ENCODE results near the gene LSM12.

LSM12 gene

DNA sequence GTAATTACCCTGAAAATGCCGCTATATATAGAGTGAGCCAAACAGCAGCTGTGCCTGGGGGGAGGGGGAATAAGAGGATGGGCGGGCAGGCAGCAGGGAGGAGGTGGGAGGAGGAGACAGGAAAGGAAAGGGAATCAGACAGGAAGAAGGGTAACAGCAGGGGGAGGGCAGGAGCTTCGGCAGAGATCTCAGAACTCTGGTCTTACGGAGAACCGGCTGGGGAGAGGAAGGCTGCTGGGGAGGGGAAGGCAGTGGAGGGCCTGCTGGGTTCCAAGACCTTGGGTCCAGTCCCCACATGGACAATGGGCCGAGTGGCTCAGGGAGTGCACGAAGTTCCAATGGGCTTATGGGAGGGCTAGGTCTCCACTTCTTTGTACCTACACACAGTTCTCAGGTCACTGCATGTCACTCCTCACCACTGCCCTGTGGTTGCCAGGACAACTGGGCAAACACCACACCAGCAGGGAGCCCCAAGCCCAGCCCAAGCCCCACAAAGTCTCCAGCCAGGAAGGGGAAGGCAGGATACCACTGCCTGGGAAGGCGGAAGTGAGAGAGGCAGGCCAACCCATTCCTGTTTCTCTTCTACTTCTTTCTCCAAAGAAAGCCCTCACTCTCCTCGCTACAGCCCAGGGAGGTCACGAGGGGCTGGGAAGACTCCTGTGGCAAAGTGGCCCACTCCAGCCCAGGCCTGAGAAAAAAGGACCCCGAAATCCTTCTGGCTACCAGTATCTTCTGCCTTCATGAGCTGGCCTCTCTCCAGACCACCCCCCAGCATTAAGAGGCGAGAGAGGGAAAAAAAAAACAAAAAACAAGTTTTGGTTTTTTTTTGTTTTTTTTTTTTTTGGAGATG, 29.4 kb upstream of the LSM12 start:
- DNase-seq, result no peak

DNA sequence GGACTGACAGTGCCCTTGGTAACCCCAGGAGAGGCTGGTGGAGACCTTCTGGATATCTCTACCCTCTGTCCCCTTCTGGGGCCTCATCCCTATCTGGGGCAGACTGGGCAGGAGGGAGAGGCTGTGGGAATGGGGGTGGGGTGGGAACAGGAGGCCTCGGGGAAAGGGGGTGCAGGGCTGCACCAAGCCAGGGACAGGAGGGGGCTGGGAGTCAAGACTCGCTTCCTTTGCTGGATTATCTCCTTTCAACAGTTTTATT, 28.8 kb upstream of the LSM12 start:
- DNase-seq, result no peak

DNA sequence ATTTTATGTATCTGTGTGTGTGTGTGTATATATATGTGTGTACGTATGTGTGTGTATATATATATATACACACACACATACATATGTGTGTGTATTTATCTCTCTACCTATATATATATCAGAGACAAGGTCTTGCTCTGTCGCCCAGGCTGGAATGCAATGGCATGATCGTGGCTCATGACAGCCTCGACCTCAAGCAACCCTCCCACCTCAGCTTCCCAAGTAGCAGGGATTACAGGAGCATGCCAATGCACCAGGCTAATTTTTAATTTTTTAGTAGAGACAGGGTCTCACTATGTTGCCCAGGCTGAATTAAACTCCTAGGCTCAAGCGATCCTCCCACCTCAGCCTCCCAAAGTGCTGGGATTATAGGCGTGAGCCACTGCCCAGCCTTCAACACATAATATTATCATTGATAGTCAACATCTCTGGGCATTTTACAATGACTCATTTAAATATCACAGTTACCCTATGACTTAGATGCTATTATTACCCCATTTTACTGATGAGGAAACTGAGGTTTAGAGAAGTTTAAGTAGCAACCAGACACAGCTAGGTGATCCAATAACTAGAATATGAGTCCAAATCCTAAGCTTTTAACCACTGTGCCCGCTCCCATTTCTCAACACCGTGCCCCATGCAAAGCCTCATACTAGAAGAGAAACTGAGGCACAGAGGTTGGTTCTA, 28.4 kb upstream of the LSM12 start:
- no peak for DNase-seq

DNA sequence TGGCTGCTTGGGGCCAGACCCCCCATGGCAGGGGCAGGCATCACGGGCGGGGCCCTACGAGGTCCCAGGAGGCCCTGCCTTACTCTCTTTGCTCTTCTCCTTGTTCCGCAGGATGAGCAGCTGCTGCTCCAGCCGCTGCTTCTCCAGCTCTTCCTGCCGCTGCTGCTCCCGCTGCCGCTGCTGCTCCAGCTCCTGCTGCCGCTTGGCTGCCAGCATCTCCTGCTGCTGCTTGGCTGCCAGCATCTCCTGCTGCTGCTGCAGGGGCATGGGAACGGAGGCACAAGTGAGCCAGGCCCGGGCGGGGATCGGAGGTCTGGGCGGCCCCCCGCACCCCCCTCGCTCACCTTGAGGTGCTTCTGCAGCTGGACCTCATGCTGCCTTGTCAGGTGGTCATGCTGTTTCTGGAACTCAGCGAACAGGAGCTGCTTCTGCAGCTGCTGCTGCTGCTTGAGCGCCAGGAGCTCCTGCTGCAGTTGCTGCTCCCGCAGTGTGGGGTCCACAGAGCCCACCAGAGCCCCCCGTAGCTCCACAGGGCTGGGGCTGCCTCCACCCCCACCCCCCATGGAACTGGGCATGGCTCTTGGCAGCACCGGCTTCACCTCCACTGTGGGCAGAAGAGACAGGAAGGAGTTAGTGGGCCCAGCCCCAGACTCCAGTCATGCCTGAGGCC, 26.9 kb upstream of the LSM12 start:
- no peak for DNase-seq

DNA sequence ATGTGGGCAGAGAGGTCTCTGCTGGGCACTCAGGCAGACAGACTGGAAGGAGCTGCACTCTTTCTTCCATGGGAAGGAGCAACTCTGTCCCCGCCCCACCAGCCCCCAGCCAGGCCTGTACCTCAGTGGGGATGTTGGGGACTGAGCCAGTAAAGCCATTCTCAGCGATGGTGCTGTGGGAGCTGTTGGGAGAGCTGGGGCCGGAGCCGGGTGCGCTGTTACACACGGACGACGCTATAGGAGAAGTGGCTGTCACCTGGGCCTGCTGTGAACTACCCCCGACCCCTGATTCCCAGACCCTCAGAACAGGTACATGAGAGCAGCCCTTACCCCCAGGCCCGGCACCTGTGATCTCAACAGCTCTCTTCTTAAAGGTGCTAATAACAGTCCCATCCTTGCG, 25.6 kb upstream of the LSM12 start:
- no peak for DNase-seq

DNA sequence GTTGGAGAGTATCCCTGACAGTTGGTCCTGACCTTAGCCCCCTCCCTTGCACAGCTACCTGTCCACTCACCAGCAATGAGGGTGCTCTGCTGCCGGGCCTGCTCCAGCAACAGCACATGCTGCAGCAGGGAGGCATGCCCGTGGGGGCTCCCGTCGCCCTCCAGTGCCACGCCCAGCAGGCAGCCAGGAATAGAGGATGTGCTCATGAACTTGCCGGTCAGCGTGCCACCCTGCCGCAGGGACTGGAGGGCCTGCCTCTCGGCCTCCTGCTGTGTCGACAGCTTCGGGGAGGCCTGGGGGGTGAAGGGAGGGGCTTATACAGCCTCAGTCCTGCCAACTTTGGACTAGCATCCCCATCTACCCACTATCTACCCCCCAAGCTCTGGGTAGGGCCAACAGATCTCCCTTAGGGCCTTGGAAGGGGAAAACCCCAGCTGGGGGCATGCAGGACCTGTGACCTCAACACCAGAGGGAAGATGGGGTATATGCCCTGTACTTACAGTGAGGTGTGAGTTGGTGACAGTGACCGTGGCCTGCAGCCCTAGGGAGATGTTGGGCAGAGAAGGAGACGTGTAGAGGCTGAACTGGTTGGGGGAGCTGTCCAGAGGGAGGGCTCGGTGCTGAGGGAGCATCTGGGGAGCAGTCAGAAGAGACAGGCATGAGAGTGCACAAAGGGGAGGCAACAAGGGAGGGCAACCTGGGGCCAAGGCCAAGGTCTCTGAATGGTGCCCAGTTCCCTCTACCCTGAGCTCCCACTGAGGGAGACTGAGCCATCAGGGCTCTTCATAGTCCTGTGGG, 24.9 kb upstream of the LSM12 start:
- DNase-seq, result no peak

DNA sequence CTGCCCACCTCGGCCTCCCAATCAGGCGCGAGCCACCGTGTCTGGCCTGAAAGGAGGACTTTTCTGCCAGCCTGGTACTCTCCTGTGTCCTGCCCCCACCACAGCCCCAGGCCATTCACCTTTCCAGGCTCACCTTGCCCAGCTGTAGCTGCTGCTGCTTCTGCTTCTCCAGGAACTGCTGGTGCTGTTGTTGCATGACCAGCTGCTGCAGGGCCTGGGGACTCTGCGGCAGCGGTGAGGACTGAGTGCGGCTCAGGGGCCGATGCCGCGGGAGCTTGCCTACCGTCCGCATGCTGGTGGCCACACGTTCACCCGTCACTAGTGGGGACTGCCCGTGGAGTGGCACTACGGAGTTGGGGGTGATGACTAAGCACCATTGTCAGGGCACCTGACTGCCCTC, 21.8 kb upstream of the LSM12 start:
- DNase-seq, result no peak

DNA sequence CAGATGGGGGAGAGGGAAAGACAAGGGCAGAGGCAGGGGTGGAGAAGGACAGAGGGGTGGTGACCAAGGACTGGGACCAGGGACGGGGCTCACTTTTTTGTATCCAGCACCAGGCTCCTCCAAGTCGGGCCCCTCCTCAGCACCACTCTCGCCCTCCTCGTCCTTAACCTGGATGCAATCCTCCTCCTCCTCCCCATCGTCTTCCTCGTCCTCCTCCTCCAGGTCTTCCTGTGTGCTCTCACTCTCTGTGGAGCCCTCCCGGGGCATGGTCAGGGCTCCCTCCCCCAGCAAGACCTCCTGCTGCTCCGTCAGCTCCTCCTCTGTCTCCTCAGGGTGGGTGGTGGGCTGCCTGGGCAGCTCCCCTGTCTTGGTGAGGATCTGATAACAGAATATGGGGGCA, 20.8 kb upstream of the LSM12 start:
- no peak for DNase-seq

DNA sequence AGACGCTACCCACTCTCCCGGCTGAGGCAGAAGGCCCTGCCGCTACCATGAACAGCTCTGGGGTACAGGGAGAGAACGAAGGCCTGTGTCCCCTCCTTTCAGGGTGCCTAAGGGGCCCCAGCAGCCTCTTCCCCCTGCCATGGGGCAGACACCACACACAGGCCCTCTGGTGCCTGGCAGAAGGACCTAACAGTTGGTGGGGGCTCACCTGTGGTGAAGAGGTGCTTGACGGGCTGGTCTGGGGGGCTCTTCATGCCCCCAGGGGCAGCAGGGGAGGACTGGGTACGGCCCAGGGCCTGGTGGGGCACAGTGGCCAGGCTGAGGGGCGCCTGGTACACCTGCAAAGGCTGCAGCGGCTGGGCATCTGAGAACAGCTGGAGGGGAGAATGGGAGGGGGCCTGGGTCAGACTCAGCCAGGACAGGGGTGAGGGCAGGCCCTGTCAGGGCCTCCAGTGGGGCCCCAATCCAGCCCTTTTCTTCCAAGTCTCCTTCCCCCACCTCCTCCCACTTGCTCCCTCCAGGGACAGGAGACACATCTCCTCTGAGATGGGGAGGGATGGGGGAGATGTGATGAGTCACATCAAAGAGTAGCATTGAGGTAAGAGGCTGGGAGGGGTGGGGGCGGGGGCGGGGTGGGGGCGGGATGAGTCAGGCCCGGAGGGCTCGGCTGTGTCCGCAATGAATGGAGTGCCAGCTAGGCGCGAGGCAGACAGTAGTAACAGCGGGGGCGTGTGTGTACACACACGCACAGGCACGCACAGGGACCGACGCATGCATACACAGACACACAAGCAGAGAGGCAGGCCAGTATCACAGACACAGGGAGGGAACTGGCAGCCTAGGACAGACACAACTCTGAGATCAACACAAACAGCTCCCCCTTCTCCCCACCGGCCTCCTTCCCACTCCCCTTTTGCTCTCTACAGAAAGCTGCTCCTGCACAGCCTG, 20.2 kb upstream of the LSM12 start:
- DNase-seq, result no peak

DNA sequence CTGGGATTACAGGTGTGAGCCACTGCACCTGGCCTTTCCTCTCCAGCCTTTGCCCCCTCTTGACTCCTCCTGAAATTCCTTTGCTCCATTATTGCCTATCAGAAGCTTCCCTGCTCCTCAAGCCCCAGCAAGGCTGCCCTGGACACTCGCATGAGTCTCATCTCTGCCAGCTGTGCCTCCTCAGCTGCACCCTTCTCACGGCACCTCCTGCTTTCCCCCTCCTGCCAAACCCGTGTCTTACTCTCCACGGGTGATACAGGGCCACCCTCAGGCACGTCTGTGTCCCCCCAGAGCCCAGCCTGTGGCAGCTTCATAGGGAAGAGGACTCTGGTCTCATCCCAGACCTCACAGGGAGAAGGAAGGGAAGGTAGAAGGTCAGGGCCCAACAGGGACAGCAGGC, 19.4 kb upstream of the LSM12 start:
- no peak for DNase-seq

DNA sequence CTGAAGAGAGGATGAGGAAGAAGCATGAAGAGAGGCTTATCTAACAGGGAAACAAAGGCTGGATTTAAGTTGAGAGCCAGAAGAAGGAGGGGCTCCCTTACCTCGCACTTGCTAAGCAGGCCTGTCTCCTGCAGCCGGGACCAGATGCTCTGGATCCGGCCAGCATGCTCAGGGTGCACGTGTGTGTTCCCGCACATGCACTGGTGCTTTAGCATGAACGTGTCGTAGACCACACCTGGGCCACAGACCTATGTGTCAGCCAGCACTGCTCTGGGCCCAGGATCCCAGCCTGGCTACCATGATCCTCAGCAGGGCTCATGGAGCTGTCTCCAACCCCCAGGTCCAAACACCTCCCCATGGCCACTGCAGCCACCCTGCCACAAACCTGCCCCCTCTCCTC, 18.4 kb upstream of the LSM12 start:
- DNase-seq, result no peak

DNA sequence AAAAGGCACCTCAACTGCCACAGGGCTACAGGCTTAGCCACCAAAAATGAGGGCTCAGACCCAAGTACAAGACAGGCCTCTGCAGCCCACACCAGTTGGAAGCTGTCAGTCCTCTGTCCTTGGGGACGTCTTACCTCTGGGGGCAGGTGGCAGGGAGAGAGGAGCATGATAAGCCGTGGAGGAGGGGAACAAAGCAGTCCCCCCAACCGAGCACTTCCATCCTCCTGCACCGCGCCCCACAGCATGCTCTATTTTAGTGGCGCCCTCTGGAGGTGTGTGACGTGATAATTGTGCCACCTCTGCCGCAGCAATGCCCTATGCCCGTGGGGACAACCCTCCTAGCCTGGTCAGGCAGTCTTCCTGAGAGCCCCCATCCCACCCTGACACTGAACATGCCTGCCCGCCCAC, 17.7 kb upstream of the LSM12 start:
- DNase-seq, result no peak

DNA sequence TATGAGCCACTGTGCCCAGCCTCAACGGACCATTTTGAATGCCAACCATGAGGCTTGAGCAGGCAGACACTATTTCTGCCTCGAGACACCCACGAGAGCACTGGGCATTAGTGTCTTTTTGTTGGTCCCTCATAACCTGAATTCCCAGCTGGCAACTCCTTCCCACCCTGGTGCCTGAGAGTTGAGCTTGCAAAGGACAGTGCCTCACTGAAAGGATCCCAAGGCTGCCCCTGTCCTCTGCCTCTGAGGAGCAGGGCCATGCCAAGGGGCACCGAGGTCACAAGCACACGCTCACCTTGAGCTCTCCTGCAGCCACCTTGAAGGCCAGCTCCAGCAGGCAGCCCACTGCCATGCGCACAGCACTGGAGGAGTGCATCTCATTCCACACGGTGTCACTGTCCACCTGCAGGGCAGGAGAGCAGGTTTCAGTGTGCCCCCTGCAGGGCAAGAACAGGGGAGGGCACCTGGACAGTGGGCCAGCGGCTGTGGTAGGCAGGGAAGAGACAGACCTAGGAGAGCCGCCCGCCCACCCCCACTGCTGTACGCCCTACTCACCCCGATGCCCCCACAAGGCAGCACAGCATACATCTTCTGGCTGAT, 16.9 kb upstream of the LSM12 start:
- DNase-seq, result no peak

DNA sequence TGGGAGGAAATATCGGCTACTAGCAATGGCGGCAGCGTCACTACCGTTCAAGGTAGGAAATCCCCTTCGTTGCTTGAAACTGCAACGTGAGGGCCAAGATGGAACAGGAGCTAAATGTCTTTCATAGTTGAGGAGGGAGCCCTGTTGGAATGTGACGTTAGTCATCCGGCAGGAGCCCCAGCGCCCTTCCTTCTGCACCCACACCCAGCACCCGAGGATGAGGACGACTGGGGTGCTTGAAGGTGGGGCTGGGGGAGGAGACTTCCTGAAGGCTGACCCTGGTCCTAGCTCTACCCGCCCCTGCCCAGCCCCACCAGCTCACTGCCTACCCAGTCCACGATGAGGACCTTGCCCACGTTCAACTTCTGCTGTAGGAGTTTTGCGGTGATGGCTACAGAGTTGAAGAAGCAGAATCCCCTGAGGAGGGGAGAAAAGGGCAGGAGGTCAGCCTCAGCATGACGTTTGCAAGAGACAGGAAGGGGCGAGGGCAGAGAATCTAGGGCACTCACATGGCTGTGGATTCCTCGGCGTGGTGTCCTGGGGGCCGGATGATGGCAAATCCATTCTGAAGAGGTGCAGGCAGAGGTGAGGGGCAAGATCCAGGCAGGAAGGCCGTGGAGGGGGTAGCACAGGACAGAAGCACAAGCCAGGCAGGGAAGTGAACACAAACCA, 15.9 kb upstream of the LSM12 start:
- DNase-seq, result no peak

DNA sequence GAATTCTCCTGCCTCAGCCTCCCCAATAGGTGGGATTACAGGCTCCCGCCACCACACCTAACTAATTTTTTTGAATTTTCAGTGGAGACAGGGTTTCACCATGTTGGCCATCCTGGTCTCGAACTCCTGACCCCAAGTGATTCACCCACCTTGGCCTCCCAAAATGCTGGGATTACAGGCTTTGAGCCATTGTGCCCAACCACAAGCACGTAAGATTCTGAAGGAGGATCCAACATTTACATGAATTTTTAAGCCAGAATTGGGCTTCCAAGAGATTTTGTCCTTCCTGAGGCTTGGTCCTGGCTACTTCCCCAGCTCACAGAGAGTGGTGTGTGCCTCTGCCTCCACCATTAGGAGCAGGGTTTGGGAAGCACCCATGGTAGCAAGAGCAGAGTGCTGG, 15.2 kb upstream of the LSM12 start:
- no peak for DNase-seq

DNA sequence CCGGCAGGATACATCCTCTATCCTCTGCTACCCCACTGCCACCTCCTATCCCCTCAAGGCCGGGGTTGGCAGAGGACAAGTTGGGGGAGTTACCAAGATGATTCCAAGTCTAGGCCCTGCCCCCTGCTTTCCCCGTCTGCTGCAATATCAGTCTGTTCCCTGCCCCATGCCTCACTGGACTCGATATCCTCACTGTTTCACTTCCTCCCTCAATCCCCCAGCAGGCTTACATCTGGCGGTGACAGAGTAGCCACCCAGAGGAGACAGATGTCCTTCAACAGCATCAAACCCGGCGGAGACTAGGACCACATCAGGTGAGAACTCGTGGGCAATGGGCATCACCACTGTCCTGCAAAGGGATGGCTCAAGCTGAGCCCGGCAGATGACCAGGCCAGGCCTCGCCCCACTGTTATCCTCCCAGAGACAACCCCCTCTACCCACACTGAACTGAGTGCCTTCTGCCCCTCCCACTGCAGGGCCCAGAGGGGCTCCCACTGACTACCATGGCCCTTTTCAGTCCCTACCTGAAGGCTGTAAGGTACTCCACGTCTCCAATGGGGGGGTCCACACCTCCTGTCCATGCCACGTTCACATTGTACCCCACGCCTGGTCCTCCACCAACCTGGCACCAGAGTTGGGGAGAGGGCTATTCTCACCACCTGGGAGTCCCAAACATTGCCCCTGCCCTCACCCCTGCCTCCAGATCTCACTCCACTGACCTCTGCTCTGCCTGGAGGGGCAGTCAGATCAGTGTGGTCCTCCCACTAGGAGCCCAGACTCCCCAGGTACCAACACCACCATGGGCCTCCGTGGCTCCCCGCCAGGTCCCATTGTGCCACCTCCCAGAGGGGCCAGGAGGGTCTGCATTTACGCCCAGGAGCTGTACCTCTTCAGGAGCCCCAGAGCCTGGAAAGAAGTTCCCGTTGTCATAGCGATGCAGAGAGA, 13.7 kb upstream of the LSM12 start:
- DNase-seq, result no peak

DNA sequence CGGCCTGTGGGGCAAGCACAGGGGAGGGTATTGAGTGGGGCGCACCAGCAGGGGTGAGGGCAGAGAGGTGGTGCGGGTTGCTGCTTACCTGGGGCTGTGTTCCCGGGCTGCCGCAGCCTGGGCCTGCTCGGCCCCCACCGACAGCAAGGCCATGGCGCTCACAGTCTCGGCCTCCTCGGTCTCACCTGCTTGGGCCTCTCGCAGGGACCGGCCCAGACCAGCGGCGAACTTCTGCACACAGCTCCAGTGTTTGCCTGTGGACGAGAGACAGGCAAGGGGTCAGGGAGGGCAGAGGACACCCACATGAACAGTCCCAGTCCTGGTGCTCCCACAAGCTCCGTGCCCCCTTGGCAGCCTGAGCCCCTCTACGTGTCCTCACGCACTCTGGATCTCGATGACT, 11.9 kb upstream of the LSM12 start:
- no peak for DNase-seq

DNA sequence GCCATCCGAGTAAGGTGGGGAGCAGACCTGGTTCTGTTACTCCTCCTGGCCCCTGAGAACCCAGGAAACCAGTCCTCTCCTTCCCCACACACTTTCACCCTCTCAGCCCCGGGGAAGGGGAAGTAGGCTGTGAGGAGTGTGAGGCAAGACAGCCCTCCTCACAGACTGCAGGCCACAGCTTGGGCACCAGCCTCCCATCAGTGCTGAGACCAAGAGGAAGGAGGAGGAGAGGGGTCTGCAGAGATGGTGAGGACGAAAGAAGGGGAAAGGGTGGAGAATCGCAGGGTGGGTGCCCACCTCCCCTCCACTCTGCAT, 11.1 kb upstream of the LSM12 start:
- no peak for DNase-seq

DNA sequence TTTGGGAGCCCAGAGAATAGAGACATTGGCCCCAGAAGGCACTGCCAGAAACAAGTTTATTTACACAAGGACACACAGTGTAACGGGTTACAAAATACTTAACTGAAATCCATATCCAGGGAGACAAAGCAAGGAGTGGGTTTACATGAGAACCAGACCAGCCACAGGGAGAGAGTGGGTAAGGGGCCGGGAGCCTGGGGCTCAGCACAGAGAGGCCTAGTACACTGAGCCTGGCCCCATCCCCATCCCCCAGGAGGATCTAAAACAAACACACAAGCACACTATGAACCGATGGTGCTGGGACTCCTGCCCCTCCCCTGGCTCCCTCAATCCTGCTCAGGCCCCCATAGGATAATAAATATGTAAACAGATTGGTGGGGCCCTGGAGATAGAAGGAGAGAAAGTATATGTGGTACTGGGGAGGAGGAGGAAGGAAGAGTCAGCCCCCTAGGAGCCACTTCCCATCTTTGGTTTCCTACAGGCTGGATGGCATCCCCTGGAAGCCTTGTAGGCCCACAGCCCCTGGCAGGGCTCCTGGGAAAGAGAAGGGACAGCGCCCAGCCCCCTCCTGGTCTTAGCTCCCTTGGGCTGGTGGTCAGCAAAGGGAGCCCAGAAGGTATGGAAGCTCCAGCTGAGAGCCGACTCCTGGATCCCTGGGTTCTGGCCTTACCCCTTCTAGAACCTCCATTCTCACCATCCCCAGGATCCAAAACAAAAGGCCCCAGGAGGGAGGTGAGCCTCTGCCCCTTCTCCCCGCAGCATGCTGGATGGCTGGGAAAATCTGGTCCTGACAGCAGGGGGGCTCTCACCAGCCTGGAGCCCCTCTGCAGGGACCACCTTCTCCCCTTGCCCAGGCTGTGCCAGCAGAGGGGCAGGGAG, 10.5 kb upstream of the LSM12 start:
- DNase-seq, result no peak
